Stimulated activated CD4-positive, alpha-beta T cell treated with anti-CD3 and anti-CD28 coated beads, Interleukin-2, amount 100 ng/mL, for 48 hours (primary cell): ENCODE data around the gene PARP15.
A peak's percentile ranks its signal among the peaks of the same experiment; 100 is the strongest.
"Not testable (repeated sequence)": the region's sequence is repeated elsewhere in the genome, so short reads cannot be mapped to it uniquely, and the experiment has no call there.

Source experiments
- DNase-seq, 2 donors: peaks; one replicate each; pipeline ENCODE4 v3.0.0-alpha.2; 2020

PARP15 gene

GRCh38 chr3:122621112-122621511 is 43.7 kb downstream of the PARP15 start:
- no peak for DNase-seq

DNA sequence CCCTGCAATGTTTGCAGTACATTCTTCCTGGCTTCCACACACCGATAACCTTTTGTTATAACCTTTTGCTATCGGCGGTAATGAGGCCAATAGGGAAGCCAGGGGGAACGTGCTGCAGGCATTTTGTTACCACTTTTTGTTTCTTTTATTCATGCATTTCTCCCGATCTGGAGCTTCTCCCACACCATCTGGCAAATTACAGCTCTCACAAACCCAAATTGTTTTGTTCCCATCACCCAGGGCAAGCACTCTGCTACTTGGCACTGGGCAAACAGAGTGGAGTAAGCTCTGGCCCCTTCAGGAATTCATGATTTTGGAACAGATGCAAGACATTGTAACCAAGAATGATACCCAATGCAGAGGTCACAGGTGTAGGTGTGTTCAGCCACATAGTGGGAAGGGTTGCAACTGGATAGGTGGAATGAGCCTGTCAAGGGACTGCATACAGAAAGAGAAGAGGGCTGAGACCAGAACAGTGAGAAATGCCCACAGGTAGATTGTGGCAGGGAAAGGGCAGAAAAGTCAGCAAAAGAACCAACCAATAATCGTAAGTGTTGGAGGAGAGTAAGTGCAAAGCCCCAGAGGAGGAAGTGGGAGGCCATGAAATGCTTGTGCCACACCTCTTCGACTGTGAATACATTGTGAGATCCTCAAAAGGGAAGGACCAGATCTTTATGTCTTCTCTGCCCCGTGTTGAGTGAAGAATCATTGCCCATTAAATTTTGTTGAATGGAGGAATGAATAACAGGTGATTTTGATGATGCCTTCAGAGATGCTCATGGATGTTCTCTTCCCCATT is 45.8 kb downstream of the PARP15 start:
- no peak for DNase-seq

DNA sequence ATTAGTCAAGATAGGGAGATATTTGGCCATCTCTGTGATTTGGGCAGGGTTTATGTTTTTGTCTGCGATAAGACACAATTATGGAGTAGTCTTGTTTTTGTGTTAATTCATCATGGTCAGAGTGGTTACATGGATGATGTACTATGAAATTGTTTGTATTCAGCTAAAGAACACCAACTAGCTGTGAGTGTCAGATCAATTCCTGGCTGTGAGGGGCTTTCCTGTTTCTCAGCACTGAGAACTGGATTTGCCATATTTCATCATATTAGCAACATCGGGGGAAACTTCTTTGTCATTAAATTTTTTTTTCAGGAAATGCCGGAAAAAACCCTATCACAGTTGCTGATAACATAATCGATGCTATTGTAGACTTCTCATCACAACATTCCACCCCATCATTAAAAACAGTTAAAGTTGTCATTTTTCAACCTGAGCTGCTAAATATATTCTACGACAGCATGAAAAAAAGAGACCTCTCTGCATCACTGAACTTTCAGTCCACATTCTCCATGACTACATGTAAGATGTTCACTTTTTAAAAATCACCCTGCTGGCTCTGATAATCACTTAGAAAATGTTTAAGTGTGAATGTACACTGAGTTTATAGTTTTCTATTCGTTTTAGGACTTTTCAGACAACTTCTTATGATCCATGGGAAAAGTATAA is 49.2 kb downstream of the PARP15 start:
- no peak for DNase-seq

GRCh38 chr3:122627301-122627700 is 49.9 kb downstream of the PARP15 start:
- DNase-seq = no peak

- no peak for DNase-seq
Measured at GRCh38 chr3:122628567-122628966, 51.1 kb downstream of the PARP15 start.

- DNase-seq = no peak
Measured at GRCh38 chr3:122629763-122630162, 52.3 kb downstream of the PARP15 start.

GRCh38 chr3:122635789-122636188 is 58.3 kb downstream of the PARP15 start:
- DNase-seq = no peak

GRCh38 chr3:122636697-122637096 is 59.2 kb downstream of the PARP15 start:
- DNase-seq = no peak

- DNase-seq = no peak
Measured at GRCh38 chr3:122640437-122640999, 63.1 kb downstream of the PARP15 start.

DNA sequence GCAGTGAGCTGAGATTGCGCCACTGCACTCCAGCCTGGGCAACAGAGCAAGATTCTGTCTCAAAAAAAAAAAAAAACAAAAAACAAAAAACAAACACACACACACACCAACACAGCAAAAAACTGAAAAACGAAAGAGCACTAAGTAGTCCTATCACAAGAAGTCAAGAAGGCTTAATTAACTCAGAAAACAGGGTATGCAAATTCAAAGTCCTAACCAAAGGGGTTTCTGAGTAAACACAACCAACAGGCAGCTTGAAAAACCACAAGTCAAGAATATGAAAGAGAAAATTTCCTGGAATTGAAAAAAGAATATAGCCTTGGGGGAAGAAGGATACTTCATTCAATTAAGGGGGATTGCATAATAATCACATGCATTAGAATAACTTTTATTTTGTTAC is 65.5 kb downstream of the PARP15 start:
- DNase-seq = no peak

DNA sequence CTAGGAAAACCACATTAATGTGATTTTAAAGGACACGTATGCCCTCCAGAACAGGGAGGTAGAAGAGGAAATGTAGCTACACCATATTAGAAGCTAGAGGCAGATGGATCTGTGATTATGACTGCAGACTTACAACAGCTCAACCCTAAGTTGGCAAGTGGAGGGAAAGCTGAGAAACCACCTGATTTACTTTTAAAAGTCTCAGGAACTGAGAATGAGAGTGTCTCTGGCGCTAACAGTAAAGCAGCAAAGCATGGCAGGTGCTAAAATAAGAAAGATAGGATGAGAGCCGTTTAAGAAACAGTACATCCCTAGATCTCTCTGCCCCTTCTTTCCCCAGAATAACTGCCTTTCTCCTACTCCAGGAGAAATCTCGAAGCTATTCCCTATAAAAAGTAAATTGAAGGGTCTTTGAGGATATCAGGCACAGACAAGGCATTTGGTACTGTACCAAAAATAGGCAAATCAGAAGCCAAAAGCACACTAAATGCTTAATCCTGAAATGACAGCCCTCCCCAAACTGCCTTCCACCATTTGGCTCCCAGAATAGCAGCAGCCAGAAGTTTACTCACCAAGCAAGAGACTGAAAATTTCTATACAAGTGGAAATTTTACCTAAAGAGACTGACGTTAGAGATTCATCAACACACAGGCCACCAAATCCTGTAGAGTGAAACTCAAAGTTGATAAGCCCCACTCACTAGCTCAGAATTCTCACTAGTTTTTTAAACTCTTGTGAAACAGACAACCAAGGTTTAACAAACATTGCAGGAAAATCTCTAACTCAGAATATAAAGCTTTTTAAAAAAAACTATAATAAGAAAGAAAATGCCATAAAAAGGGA is 68.9 kb downstream of the PARP15 start:
- DNase-seq = no peak

GRCh38 chr3:122651233-122651907 is 73.9 kb downstream of the PARP15 start:
- not testable (repeated sequence) for DNase-seq

DNA sequence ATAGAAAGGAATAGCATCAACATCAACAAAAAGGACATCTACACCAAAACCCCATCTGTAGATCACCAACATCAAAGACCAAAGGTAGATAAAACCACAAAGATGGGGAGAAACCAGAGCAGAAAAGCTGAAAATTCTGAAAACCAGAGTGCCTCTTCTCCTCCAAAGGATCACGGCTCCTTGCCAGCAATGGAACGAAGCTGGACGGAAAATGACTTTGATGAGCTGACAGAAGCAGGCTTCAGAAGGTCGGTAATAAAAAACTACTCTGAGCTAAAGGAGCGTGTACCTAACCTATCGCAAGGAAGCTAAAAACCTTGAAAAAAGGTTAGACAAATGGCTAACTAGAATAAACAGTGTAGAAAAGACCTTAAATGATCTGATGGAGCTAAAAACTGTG is 74.5 kb downstream of the PARP15 start:
- not testable (repeated sequence) for DNase-seq

GRCh38 chr3:122658336-122658735 is 80.9 kb downstream of the PARP15 start:
- not testable (repeated sequence) for DNase-seq

DNA sequence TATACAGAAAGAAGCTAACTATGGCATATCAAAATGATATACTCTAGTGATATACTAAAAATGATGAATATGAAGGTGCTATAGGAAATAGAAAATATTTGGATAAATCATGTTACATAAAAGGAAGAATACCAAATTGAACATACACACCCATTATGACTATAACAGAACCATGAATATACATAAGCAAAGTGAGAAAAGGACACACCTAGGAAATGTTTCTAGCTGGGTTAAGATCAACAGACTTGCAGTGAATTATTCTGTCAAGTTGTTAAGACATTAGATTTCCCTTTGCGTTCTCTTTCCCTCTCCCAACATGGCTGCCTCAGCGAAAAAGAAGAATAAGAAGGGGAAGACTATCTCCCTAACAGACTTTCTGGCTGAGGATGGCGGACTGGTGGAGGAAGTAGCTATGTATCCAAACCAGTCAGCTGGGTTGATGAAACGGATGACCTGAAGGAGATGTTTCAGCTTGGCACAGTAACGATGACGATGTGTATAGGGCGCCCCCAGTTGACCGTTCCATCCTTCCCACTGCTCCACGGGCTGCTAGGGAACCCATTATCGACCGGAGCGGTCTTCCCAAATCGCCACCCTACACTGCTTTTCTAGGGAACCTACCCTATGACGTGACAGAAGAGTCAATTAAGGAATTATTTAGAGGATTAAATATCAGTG is 83.0 kb downstream of the PARP15 start:
- DNase-seq = no peak

GRCh38 chr3:122661633-122662032 is 84.2 kb downstream of the PARP15 start:
- no peak for DNase-seq

DNA sequence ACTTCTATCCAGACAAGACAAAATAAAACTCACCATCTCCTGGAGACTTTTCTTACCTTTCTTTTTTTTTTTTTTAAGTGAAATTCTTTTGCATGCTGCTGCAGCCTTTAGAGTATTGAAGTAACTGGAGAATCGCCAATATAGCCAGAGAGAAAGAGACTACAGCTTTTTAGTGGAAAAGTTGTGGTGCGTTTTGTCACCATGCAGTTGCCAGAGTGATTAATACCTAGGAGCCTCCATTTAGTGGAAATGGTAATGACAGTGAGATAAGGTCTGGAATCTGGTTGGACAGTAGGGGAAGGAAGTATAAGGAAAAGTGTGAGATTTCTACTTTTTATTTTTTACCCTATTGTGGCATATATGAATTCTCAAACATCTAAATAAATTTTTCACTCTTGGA is 85.1 kb downstream of the PARP15 start:
- no peak for DNase-seq

- DNase-seq = no peak
Measured at GRCh38 chr3:122665226-122665786, 87.9 kb downstream of the PARP15 start.

GRCh38 chr3:122665881-122666280 is 88.4 kb downstream of the PARP15 start:
- DNase-seq = no peak

- DNase-seq = peak in 1 of 2 donors; percentile 36
Measured at GRCh38 chr3:122668930-122669730, 91.7 kb downstream of the PARP15 start.

- DNase-seq = no peak
Measured at GRCh38 chr3:122671553-122671952, 94.1 kb downstream of the PARP15 start.
